ENCODE data around the gene PRPH. TPM values are rescaled to one million over a fixed set of nuclear protein-coding genes. Genes with fewer than 3 reads are reported as not detected.

Gene PRPH
- total RNA-seq, 6 experiments from 2014 or later: not detected

DNA sequence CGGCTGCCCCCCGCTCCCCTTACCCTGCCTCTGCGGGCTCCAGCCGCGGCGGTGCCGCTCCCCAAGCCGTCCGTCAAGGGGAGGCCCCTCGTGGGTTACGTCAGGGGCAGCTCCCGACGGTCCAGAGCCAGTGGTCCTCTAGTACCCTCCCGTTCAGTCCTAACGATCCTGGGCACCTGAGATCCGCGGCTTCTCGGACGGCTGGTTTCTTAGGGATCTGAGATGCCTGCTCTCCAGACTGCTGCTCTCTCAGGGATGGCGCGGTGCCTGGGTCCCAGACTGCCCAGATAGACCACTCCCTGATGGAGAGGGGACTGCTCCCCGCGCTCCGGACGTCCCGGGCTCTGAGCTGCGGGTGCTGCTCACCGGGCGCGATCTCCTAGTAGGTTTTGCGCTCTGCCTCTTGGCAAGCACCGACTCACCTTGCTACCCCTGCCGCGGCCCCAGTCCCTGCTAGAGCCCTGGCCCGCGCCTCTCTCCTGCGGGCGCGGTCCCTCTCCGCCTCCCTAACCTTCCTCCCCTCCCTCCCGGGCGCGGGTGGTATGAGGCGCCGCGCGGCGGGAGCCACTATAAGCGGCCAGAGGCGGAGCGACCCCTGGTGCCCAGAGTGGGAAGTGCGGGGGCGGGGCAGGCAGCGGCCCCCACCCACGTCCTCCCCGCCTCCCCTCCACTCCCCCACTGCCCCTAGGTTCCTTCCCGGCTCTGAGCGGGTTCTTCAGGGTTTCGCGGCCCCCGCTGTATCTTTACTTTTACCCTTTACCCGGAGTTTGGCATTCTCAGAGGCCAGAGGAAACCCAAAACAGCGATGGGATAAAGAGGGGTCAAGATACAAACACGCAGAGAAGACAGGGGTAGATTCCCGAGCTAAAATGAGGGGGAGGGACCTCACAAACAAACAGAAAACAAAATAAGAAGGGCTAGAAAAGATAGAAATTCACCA, 42.0 kb downstream of the PRPH start, which contains the start of gene C1QL4:
Gene C1QL4, minus strand, starts transcription at position 544 of the 940 bp plus-strand sequence. CDS start 711 bp downstream, outside the sequence.
- no peak for TF ChIP-seq POLR2A (IDR thresholded peaks at IDR 0.05)
- TF ChIP-seq, protein P1, sequence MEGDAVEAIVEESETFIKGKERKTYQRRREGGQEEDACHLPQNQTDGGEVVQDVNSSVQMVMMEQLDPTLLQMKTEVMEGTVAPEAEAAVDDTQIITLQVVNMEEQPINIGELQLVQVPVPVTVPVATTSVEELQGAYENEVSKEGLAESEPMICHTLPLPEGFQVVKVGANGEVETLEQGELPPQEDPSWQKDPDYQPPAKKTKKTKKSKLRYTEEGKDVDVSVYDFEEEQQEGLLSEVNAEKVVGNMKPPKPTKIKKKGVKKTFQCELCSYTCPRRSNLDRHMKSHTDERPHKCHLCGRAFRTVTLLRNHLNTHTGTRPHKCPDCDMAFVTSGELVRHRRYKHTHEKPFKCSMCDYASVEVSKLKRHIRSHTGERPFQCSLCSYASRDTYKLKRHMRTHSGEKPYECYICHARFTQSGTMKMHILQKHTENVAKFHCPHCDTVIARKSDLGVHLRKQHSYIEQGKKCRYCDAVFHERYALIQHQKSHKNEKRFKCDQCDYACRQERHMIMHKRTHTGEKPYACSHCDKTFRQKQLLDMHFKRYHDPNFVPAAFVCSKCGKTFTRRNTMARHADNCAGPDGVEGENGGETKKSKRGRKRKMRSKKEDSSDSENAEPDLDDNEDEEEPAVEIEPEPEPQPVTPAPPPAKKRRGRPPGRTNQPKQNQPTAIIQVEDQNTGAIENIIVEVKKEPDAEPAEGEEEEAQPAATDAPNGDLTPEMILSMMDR (IDR thresholded peaks at IDR 0.05): peak; percentile 60 to 99 (median 98)
- H3K4me3 ChIP-seq: peak within 1 kb of the TSS in 2 of 3 donors; percentile 26 to 38
- intact Hi-C loops (cut with DNase I): loop anchor here in 1 of 2 donors (10.0 kb wide), 1 partner anchor 178 kb away; no protein-coding TSS in a partner anchor
- DNase-seq: peak; percentile 75 to 81 (median 81)
- no peak within 1 kb of the TSS for H3K27ac ChIP-seq
- no peaks in the 10 kb centered on the region for H3K9me3 ChIP-seq
- WGBS (ENCODE audit: insufficient coverage, low coverage, low lambda C conversion rate, missing lambda C conversion rate): 1% methylated on average over 25 of the region's 65 CpGs
- no peaks in the 10 kb centered on the region for H3K36me3 ChIP-seq
- peak; percentile 92 to 98 (median 95) for ATAC-seq
- H3K27me3 ChIP-seq: peaks cover 0 to 21% of the 10 kb centered on the region in 2 donors
- peaks cover 0 to 7% (median 0%) of the 10 kb centered on the region in 4 donors for H3K4me1 ChIP-seq

DNA sequence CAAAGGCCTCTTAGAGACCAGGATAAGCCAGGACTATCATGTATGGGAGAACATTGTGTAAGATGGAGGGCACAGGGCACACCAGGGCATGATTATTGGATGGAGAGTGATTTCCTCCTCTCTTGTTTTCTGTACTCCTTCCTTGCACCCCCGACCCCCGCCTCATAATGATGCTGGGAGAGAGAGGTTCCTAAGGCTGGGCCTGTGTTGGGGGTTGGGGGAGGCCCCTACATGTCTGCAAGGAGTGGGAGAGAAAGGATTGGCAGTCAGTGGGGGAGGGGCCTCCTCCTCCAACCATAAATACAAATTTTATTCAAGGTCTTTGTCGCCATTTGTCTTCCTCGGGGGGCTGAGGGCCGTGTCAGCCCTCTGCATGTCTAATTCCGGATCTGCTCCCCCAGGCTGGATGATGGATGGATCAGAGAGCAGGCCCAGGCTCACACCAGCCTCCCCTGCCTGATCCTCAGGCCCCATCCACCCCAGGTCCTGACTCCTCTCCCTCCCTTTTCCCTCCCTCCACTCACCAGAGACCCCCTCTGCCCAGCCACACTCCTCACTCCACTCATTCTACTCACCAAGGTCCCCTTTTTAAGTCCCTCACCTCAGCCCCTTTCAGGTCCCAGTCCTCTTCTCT, 44.0 kb downstream of the PRPH start:
- TF ChIP-seq, protein P1 (IDR thresholded peaks at IDR 0.05): no peak
- TF ChIP-seq POLR2A (IDR thresholded peaks at IDR 0.05): no peak
- Histone ChIP-seq H3K27ac (no peak overlapping the region), H3K4me1 (peaks cover 0 to 19% (median 7%) of the 10 kb centered on the region in 4 donors), H3K36me3 (no peaks in the 10 kb centered on the region), H3K4me3 (no peak overlapping the region), H3K27me3 (peaks cover 0 to 16% of the 10 kb centered on the region in 2 donors), H3K9me3 (no peaks in the 10 kb centered on the region)
- intact Hi-C loops (cut with DNase I): loop anchor here in 1 of 2 donors (10.0 kb wide), 1 partner anchor 176 kb away; no protein-coding TSS in a partner anchor
- DNase-seq (peak in 1 of 3 donors; percentile 23), ATAC-seq (no peak)
- WGBS (ENCODE audit: insufficient coverage, low coverage, low lambda C conversion rate, missing lambda C conversion rate): 60% methylated on average over 2 of the region's 6 CpGs

DNA sequence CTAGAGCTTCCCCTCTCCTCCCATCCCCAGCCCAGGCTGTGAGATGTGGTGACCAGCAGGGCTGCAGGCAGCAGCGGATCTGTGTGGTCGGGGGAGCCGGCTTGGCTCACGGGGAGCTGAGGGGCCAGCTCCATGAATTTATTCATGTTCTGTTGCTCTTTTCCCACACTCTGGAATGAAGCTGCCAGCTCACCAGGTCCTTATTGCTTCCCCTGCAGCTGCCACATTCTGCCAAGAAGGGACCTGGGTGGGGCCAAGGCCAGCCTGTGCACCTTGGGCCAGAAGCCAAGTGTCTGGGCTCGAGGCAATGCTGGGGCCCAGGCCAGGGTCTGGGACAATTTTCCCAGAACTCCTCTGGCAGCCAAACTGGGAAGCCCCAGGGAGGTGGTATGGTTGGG, 44.5 kb downstream of the PRPH start:
- H3K36me3 ChIP-seq: no peaks in the 10 kb centered on the region
- peaks cover 0 to 19% (median 7%) of the 10 kb centered on the region in 4 donors for H3K4me1 ChIP-seq
- H3K9me3 ChIP-seq: no peaks in the 10 kb centered on the region
- DNase-seq: peak in 1 of 3 donors; percentile 37
- no peak for ATAC-seq
- no peak overlapping the region for H3K27ac ChIP-seq
- intact Hi-C loops (cut with DNase I): loop anchor here in 1 of 2 donors (10.0 kb wide), 1 partner anchor 175 kb away; no protein-coding TSS in a partner anchor
- TF ChIP-seq, protein P1 (IDR thresholded peaks at IDR 0.05): no peak
- TF ChIP-seq POLR2A (IDR thresholded peaks at IDR 0.05): no peak
- peaks cover 0 to 12% of the 10 kb centered on the region in 2 donors for H3K27me3 ChIP-seq
- 57% methylated on average over 4 of the region's 5 CpGs for WGBS (ENCODE audit: insufficient coverage, low coverage, low lambda C conversion rate, missing lambda C conversion rate)
- H3K4me3 ChIP-seq: no peak overlapping the region

DNA sequence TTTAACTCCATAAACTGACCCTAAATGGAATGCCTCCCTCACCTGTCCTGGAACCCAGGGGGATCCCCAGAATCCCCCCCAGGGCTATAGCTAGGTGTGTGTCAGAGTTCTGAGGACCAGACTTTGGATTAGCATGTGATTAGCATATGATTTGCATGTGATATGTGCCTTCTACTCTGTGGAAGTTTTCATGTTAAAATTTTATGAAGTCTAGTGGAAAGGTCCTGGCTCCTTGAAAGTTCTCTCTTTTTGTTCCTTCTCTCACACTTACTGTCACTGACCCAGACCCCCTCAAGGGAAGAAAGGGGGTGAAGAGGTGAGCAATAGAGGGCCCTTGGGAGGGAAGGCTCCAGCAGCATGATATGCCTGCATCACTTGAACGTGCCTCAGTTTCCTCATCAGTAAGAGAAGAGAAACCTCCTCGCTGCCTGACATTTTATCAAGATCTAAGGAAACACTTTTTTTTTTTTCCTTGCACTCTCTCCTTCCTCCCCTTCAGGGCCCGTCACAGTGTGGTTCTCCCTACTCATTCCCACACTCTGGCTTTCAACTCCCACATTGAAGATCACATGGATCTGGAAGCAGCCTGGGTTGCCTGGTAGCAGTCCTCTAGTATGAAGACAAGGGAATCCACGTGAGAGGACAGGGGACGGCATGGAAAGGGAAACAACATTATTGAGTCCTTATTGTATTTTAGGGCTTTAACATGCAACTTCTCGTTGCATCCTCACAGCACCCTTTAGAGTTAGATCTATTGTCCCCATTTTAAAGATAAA, 45.3 kb downstream of the PRPH start:
- no peaks in the 10 kb centered on the region for H3K36me3 ChIP-seq
- H3K27ac ChIP-seq: no peak overlapping the region
- no peak for ATAC-seq
- H3K27me3 ChIP-seq: peaks cover 0 to 12% of the 10 kb centered on the region in 2 donors
- H3K9me3 ChIP-seq: no peaks in the 10 kb centered on the region
- intact Hi-C loops (cut with DNase I): no loop called here
- H3K4me3 ChIP-seq: no peak overlapping the region
- WGBS (ENCODE audit: insufficient coverage, low coverage, low lambda C conversion rate, missing lambda C conversion rate): 77% methylated on average over 6 of the region's 6 CpGs
- no peak for TF ChIP-seq POLR2A (IDR thresholded peaks at IDR 0.05)
- TF ChIP-seq, protein P1 (IDR thresholded peaks at IDR 0.05): no peak
- peaks cover 0 to 19% (median 7%) of the 10 kb centered on the region in 4 donors for H3K4me1 ChIP-seq
- DNase-seq: peak in 1 of 3 donors; percentile 14
